ENCODE data around the gene PSMB4. TPM values are rescaled to one million over a fixed set of nuclear protein-coding genes. Genes with fewer than 3 reads are reported as not detected.

The PSMB4 gene
- polyA plus RNA-seq, 1 experiment = 468 TPM

DNA sequence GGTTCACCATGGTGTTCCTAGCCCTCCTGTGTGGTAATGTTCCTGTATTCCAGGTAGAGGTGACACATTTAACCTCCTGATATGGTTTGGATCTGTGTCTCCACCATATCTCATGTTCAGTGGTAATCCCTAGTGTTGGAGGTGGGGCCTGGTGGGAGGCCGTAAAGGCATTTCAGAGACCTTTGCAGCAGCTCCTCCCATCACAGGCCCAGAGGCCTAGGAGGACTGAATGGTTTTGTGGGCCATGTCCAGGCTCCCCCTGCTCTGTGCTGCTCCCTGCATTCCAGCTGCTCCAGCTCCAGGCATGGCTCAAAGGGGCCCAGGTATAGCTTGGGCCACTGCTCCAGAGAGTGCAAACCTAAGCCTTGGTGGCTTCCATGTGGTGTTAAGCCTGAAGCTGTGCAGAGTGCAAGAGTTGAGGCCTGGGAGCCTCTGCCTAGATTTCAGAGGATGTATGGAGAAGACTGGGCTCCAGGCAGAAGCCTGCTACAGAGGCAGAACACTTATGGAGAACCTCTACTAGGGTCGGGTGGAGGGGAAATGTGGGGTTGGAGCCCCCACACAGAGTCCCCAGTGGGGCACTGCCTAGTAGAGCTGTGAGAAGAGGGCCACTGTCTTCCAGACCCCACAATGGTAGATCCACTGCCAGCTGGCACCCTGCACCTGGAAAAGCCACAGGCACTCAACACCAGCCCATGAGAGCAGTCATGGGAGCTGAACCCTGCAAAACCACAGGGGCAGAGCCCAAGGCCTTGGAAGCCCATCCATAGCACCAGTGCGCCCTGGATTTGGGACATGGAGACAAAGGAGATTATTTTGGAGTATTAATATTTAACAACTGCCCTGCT lies 36.8 kb upstream of the PSMB4 start:
- TF ChIP-seq CTCF (IDR thresholded peaks at IDR 0.05; ENCODE audit: insufficient read depth, low read depth, low read length) = no peak
- CTCF ChIA-PET = no interaction called here
- POLR2A ChIA-PET = no interaction called here
- no peak for DNase-seq (ENCODE audit: low read depth)
- peaks cover 4% of the 10 kb centered on the region; the same call in 1 of the 2 replicates for H3K36me3 ChIP-seq (ENCODE audit: control insufficient read depth, insufficient read depth, low read length)
- H3K4me3 ChIP-seq (ENCODE audit: low read depth, low read length) = no peak overlapping the region
- no peaks in the 10 kb centered on the region for H3K27me3 ChIP-seq (ENCODE audit: control insufficient read depth, insufficient read depth, low read length)

DNA sequence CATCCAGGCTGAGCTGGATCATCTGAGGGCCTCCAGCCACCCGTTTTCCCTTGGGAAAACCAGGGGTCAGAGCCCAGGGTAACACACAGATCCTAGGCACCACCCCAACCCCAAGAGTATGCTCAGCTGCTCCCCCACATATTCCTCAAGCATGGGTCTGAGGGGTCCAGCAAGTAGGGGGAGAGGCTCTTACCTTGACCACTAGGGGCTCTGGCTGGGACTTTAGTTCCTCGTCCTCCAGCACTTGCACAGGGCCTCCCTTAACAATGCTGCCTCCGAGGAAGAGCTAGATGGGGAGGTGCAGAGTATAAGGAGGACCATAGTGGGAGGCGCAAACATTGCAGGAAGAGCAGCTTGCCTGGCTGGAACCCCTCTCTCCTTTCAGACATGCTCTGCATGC lies 34.4 kb upstream of the PSMB4 start:
- H3K4me3 ChIP-seq (ENCODE audit: low read depth, low read length) = no peak overlapping the region
- no peaks in the 10 kb centered on the region for H3K27me3 ChIP-seq (ENCODE audit: control insufficient read depth, insufficient read depth, low read length)
- ChIA-PET CTCF (interaction anchor here (1.2 to 1.9 kb wide), 2 partner anchors 10 to 64 kb away, joined by 4 to 7 read pairs; no protein-coding TSS in a partner anchor), POLR2A (no interaction called here)
- no peak for DNase-seq (ENCODE audit: low read depth)
- TF ChIP-seq CTCF (IDR thresholded peaks at IDR 0.05; ENCODE audit: insufficient read depth, low read depth, low read length) = no peak
- H3K36me3 ChIP-seq (ENCODE audit: control insufficient read depth, insufficient read depth, low read length) = peaks cover 7% of the 10 kb centered on the region; the same call in 1 of the 2 replicates

DNA sequence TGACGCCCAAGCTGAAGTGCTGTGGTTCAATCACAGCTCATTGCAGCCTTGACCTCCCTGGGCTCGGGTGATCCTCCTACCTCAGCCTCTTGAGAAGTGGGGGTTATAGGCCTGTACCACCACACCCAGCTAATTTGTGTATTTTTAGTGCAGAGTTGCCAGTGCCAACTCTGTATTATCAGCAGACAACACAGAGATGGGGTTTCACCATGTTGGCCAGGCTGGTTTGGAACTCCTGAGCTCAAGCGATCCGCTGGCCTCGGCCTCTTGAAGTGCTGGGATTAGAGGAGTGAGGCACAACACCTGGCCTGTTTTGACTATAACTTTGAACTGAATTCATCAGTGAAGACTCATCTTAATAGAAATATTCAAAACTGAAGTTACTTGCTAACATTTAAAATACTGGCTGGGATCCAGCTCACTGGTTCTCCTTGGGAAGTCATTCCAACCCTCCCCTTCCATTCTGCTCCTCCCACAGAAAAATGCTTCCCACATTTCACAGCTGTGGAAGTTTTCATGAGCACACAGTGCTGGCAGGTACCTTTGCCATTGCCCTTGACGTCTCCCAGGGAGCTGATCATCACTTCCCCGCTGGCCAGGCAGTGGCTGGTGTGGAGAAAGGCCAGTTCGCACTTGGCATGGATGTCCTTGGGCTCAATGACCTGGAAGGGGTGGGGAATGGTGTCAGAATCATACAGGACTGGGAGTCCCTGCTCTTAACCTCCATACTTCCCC lies 31.5 kb upstream of the PSMB4 start:
- ChIA-PET CTCF (interaction anchor here (0.8 kb wide), 1 partner anchor 27 kb away, joined by 3 read pairs; no protein-coding TSS in a partner anchor), POLR2A (no interaction called here)
- no peak for DNase-seq (ENCODE audit: low read depth)
- Histone ChIP-seq H3K27me3 (ENCODE audit: control insufficient read depth, insufficient read depth, low read length) (no peaks in the 10 kb centered on the region), H3K36me3 (ENCODE audit: control insufficient read depth, insufficient read depth, low read length) (peaks cover 7% of the 10 kb centered on the region; the same call in 1 of the 2 replicates), H3K4me3 (ENCODE audit: low read depth, low read length) (no peak overlapping the region)
- no peak for TF ChIP-seq CTCF (IDR thresholded peaks at IDR 0.05; ENCODE audit: insufficient read depth, low read depth, low read length)

GRCh38 chr1:151368393-151369301 lies 30.7 kb upstream of the PSMB4 start:
- no peak overlapping the region for H3K4me3 ChIP-seq (ENCODE audit: low read depth, low read length)
- DNase-seq (ENCODE audit: low read depth) = no peak
- H3K27me3 ChIP-seq (ENCODE audit: control insufficient read depth, insufficient read depth, low read length) = no peaks in the 10 kb centered on the region
- ChIA-PET CTCF (interaction anchor here (0.8 to 0.9 kb wide), 2 partner anchors 8 to 28 kb away, joined by 3 read pairs; no protein-coding TSS in a partner anchor), POLR2A (no interaction called here)
- no peak for TF ChIP-seq CTCF (IDR thresholded peaks at IDR 0.05; ENCODE audit: insufficient read depth, low read depth, low read length)
- peaks cover 7% of the 10 kb centered on the region; the same call in 1 of the 2 replicates for H3K36me3 ChIP-seq (ENCODE audit: control insufficient read depth, insufficient read depth, low read length)
